GM19351 (cell line): Measurements from ENCODE around the gene TSPAN9.

Experiments used
- ATAC-seq: cut with Tn5 transposase; IDR thresholded peaks from one replicate; pipeline ENCODE4 v1.9.1; 2021; ENCODE audit warnings: mild to moderate bottlenecking, moderate library complexity; ENCODE audit not compliant: unreplicated experiment

TSPAN9 gene

GRCh38 chr12:3201339-3202051, 124.3 kb downstream of the TSPAN9 start:
- no peak for ATAC-seq

- ATAC-seq = no peak
Measured at GRCh38 chr12:3202096-3202495, 124.9 kb downstream of the TSPAN9 start.

- no peak for ATAC-seq
Measured at GRCh38 chr12:3202734-3203446, 125.7 kb downstream of the TSPAN9 start.

- ATAC-seq = no peak
Measured at GRCh38 chr12:3203713-3204112, 126.5 kb downstream of the TSPAN9 start.

GRCh38 chr12:3204143-3204542, 127.0 kb downstream of the TSPAN9 start:
- ATAC-seq = no peak

GRCh38 chr12:3204730-3205531, 127.8 kb downstream of the TSPAN9 start:
- no peak for ATAC-seq

GRCh38 chr12:3205742-3206519, 128.8 kb downstream of the TSPAN9 start:
- ATAC-seq = no peak

GRCh38 chr12:3206536-3207072, 129.4 kb downstream of the TSPAN9 start:
- ATAC-seq = no peak

GRCh38 chr12:3207175-3207574, 130.0 kb downstream of the TSPAN9 start:
- no peak for ATAC-seq

- no peak for ATAC-seq
Measured at GRCh38 chr12:3207858-3208257, 130.7 kb downstream of the TSPAN9 start.

- ATAC-seq = no peak
Measured at GRCh38 chr12:3213188-3213587, 136.0 kb downstream of the TSPAN9 start.

- no peak for ATAC-seq
Measured at GRCh38 chr12:3213768-3214167, 136.6 kb downstream of the TSPAN9 start.

GRCh38 chr12:3214526-3215365, 137.6 kb downstream of the TSPAN9 start:
- ATAC-seq = no peak

GRCh38 chr12:3215410-3215975, 138.3 kb downstream of the TSPAN9 start:
- ATAC-seq = no peak

GRCh38 chr12:3216097-3216496, 138.9 kb downstream of the TSPAN9 start:
- no peak for ATAC-seq

GRCh38 chr12:3216726-3217682, 139.8 kb downstream of the TSPAN9 start:
- ATAC-seq = no peak

GRCh38 chr12:3217683-3218079, 140.5 kb downstream of the TSPAN9 start:
- no peak for ATAC-seq
